HG02943 (cell line): Measurements from ENCODE around the gene KIAA1614.

Experiments
- ATAC-seq: cut with Tn5 transposase; IDR thresholded peaks from one replicate; pipeline ENCODE4 v1.9.1; 2021; ENCODE audit warnings: mild to moderate bottlenecking, low read depth, moderate library complexity; ENCODE audit not compliant: unreplicated experiment

Gene KIAA1614

GRCh38 chr1:180940445-180940844 lies 27.7 kb downstream of the KIAA1614 start:
- no peak for ATAC-seq

- no peak for ATAC-seq
Measured at GRCh38 chr1:180941518-180942275, 29.0 kb downstream of the KIAA1614 start.

GRCh38 chr1:180945151-180945550 lies 32.5 kb downstream of the KIAA1614 start:
- no peak for ATAC-seq

- no peak for ATAC-seq
Measured at GRCh38 chr1:180945551-180945950, 32.9 kb downstream of the KIAA1614 start.

GRCh38 chr1:180946056-180946455 lies 33.4 kb downstream of the KIAA1614 start:
- no peak for ATAC-seq

- ATAC-seq: no peak
Measured at GRCh38 chr1:180946541-180947498, 34.1 kb downstream of the KIAA1614 start.

GRCh38 chr1:180947499-180947885 lies 34.8 kb downstream of the KIAA1614 start:
- ATAC-seq: no peak

- no peak for ATAC-seq
Measured at GRCh38 chr1:180947901-180948640, 35.4 kb downstream of the KIAA1614 start.

GRCh38 chr1:180948641-180949615 lies 36.2 kb downstream of the KIAA1614 start:
- ATAC-seq: no peak

GRCh38 chr1:180949616-180950000 lies 36.9 kb downstream of the KIAA1614 start:
- no peak for ATAC-seq

- ATAC-seq: no peak
Measured at GRCh38 chr1:180950321-180950720, 37.6 kb downstream of the KIAA1614 start.

GRCh38 chr1:180951186-180951745 lies 38.6 kb downstream of the KIAA1614 start:
- ATAC-seq: no peak

GRCh38 chr1:180951836-180952656 lies 39.3 kb downstream of the KIAA1614 start:
- ATAC-seq: no peak

GRCh38 chr1:180952657-180953013 lies 39.9 kb downstream of the KIAA1614 start:
- ATAC-seq: no peak

- peak; percentile 58 for ATAC-seq
Measured at GRCh38 chr1:180953291-180954004, 40.8 kb downstream of the KIAA1614 start.

- ATAC-seq: peak; percentile 59
Measured at GRCh38 chr1:180954005-180954800, 41.5 kb downstream of the KIAA1614 start.

GRCh38 chr1:180954801-180955165 lies 42.1 kb downstream of the KIAA1614 start:
- no peak for ATAC-seq
